NT2/D1 (cell line): ENCODE data around the gene ABHD13.

ENCODE experiments used
- DNase-seq: peaks from one replicate; pipeline ENCODE4 v3.0.0-alpha.2; 2011; ENCODE audit warnings: low read depth, low spot score
- H3K27me3 ChIP-seq: 2 replicates; pipeline ENCODE4 v1.6.0; 2011; ENCODE audit warnings: mild to moderate bottlenecking; ENCODE audit not compliant: insufficient read length, insufficient read depth
- H3K36me3 ChIP-seq: 2 replicates; pipeline ENCODE4 v1.6.1; 2011; ENCODE audit warnings: mild to moderate bottlenecking, low read length, mixed read lengths; ENCODE audit not compliant: insufficient read depth, insufficient read length
- H3K4me1 ChIP-seq: 2 replicates; pipeline ENCODE4 v1.5.1; 2011; ENCODE audit not compliant: insufficient read depth, insufficient read length
- H3K4me3 ChIP-seq: 2 replicates; pipeline ENCODE4 v1.5.1; 2011; ENCODE audit warnings: low read depth; ENCODE audit not compliant: insufficient read length
- H3K9ac ChIP-seq: 2 replicates; pipeline ENCODE4 v1.6.0; 2011; ENCODE audit warnings: low read depth; ENCODE audit not compliant: insufficient read length
- H3K9me3 ChIP-seq: 2 replicates; pipeline ENCODE4 v1.5.1; 2011; ENCODE audit warnings: mild to moderate bottlenecking, low read length; ENCODE audit not compliant: insufficient read depth
- SUZ12 ChIP-seq: IDR thresholded peaks from 2 replicates; pipeline ENCODE4 v1.6.1; 2011; ENCODE audit not compliant: insufficient read length, insufficient read depth; ENCODE audit errors: extremely low read depth
- YY1 ChIP-seq: IDR thresholded peaks from 2 replicates; pipeline ENCODE4 v1.6.1; 2011; ENCODE audit not compliant: insufficient read length, insufficient read depth
- ZNF274 ChIP-seq: IDR thresholded peaks from 2 replicates; pipeline ENCODE4 v1.6.1; 2011; ENCODE audit warnings: mild to moderate bottlenecking, low read depth, low read length

The ABHD13 gene

DNA sequence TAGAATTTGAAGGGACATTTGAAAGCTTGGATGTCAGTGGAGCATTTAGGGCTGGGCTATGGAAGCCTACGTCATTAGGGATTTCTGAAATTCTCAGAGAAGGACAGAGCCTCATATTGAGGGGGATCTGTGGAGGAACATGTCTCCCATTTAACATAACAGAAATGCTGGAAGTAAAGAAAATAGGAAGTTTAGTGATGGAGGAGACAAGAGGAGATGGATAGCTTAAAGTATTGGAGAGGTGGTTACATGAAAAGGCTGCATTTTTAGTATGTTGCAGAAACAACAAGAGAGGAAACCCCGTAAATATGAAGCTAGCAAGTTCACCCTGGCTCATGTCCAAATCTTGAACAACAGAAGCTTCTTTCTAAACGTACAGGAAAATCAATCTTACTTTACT is 27.3 kb upstream of the ABHD13 start:
- no peaks in the 10 kb centered on the region for H3K27me3 ChIP-seq
- no peak overlapping the region for H3K4me3 ChIP-seq
- no peak for DNase-seq
- no peaks in the 10 kb centered on the region for H3K36me3 ChIP-seq
- no peaks in the 10 kb centered on the region for H3K4me1 ChIP-seq
- TF ChIP-seq SUZ12 (no peak), YY1 (no peak), ZNF274 (no peak)
- no peak overlapping the region for H3K9ac ChIP-seq
- peaks cover 15% of the 10 kb centered on the region; the same call in 1 of the 2 replicates for H3K9me3 ChIP-seq

DNA sequence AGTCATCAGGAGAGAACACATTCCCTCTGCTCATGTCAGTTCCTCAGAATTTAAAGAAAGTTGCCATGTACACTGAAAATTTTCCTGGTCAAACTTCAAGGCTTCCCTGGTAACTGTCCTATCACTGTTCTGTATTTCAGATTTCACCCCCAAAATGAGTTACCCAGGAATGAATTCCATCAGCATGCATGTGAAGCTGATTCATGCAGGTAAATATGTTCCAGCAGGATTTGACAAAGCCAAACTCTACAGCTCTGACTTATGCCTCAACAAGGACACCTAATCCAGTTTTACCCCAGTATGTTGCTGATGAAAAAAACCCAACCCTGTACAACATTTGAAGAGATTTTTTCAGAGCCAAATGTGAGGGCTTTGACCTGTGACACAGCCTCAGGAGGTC is 24.4 kb upstream of the ABHD13 start:
- TF ChIP-seq SUZ12, result no peak
- TF ChIP-seq YY1, result no peak
- TF ChIP-seq ZNF274, result no peak
- Histone ChIP-seq H3K27me3 (no peaks in the 10 kb centered on the region), H3K4me1 (no peaks in the 10 kb centered on the region), H3K36me3 (no peaks in the 10 kb centered on the region), H3K4me3 (no peak overlapping the region), H3K9me3 (peaks cover 15% of the 10 kb centered on the region; the same call in 1 of the 2 replicates), H3K9ac (no peak overlapping the region)
- DNase-seq, result no peak

DNA sequence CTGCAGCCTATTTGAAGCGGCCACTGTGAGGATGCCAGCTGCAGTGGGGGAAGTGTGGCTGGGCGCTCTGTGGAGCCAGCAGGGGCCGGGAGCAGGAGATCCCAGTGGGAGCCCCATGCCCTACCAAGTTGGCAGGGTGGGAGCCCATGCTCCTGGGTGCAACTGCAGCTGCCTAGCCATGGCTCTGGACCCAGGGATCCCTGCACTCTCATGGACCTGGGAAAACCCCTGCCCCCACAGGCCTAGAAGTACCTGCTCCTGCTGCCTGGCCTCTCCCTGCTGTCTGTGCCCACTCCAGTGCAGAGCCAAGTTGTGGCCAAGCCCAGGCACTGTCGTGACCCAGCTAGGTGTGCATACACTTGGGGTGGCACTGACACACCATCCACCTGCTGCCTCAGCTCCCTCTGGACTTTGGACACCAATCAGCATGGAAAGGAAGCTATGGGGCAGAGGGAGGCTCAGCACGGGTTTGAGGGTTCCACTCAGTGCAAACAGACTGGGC is 23.7 kb upstream of the ABHD13 start:
- no peak for DNase-seq
- Histone ChIP-seq H3K4me1 (no peaks in the 10 kb centered on the region), H3K9me3 (peaks cover 15% of the 10 kb centered on the region; the same call in 1 of the 2 replicates), H3K9ac (no peak overlapping the region), H3K27me3 (no peaks in the 10 kb centered on the region), H3K36me3 (no peaks in the 10 kb centered on the region), H3K4me3 (no peak overlapping the region)
- TF ChIP-seq ZNF274, result no peak
- no peak for TF ChIP-seq YY1
- TF ChIP-seq SUZ12, result no peak

DNA sequence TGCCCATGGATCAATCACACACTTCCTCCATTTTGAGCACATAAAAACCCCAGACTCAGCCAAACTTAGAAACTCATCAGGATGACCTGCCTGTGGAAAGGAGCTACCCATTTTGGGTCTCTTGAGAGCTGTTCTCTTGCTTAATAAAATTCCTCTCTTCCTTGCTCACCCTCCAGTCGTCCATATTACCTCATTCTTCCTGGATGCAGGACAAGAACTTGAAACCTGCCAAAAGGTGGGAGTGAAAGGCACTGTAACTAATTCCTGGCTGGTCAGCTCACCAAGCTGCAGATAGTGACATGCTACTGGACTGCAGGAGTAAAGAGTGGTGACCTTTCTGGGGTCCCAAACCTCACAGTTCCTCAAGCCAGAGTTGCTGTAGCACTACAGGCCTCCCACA is 23.0 kb upstream of the ABHD13 start:
- no peak overlapping the region for H3K9ac ChIP-seq
- no peak for DNase-seq
- no peaks in the 10 kb centered on the region for H3K36me3 ChIP-seq
- H3K4me3 ChIP-seq, result no peak overlapping the region
- H3K27me3 ChIP-seq, result no peaks in the 10 kb centered on the region
- peaks cover 15% of the 10 kb centered on the region; the same call in 1 of the 2 replicates for H3K9me3 ChIP-seq
- TF ChIP-seq SUZ12, result no peak
- TF ChIP-seq ZNF274, result no peak
- H3K4me1 ChIP-seq, result no peaks in the 10 kb centered on the region

DNA sequence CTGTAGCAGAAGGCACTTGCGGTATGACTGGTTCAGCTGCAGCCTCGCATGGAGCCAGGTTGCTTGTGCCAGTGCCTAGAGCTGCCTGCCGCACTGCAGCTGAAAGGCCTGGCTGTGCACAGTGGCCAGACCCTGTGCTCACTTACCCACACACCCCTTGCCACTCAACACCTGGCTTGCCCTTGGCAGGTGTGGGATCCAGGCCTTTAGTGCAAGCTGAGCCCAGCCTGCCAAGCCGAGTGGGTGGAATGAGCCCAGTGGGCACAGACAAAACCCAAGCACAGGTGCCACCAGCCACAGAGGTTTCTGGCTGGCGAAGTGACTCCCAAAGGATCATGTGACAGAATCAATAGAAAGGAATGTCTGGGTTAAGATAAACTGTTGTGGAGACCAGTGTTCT is 22.3 kb upstream of the ABHD13 start:
- H3K36me3 ChIP-seq, result no peaks in the 10 kb centered on the region
- H3K4me3 ChIP-seq, result no peak overlapping the region
- no peak overlapping the region for H3K9ac ChIP-seq
- TF ChIP-seq SUZ12 (no peak), ZNF274 (no peak), YY1 (no peak)
- peaks cover 15% of the 10 kb centered on the region; the same call in 1 of the 2 replicates for H3K9me3 ChIP-seq
- no peaks in the 10 kb centered on the region for H3K4me1 ChIP-seq
- H3K27me3 ChIP-seq, result no peaks in the 10 kb centered on the region
- no peak for DNase-seq

DNA sequence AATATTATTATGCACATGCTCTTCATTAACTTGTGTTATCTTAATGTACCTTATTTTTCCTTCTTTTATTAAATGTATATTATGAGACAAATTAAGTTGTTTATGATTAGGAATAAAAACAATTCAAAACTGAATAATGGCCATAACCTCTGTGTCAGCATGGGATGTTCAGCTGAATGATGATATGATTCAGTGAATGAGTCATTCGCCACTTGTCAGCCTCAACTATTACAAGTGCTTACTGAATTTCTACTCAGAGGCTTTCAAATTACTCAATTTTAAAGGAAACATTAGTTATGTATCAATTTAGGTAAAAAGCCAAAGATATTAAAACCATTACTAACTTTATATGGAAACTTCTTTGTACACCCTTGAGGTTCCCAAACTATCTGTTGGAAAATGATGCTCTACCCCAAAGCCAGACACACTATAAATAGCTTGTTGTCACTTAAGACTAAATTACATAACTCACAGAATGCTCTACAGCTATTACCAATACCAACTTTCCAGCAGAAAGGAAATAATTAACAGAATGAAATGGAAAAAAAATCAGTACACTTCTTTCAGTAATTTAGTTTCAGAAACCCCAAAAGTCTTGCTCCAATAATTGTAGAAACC is 17.3 kb upstream of the ABHD13 start:
- no peak overlapping the region for H3K9ac ChIP-seq
- H3K9me3 ChIP-seq, result peaks cover under 1% of the 10 kb centered on the region; the same call in 1 of the 2 replicates
- no peak for TF ChIP-seq ZNF274
- no peak for TF ChIP-seq YY1
- no peak for TF ChIP-seq SUZ12
- DNase-seq, result no peak
- no peaks in the 10 kb centered on the region for H3K27me3 ChIP-seq
- no peak overlapping the region for H3K4me3 ChIP-seq
- H3K36me3 ChIP-seq, result no peaks in the 10 kb centered on the region
- H3K4me1 ChIP-seq, result no peaks in the 10 kb centered on the region

DNA sequence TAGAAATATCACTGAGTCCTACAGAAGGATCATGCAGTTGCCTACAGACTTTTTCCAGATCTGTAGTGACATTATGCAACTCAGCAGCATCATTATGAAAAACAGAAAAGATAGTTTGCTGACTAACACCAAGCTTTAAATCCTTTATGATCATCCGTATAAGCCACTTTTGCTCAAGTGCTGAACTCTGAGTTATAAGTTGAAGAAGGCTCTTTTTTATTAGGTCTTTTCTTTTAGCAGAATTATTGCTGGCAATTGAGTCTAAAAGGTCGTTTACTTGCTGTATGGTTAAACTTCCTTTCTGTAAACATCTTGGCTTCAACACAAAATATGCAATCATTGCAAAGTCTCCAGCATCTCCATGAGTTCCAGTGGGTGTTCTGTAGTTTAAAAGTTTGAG is 7.6 kb upstream of the ABHD13 start:
- Histone ChIP-seq H3K4me3 (no peak overlapping the region), H3K27me3 (no peaks in the 10 kb centered on the region), H3K9me3 (no peaks in the 10 kb centered on the region), H3K4me1 (no peaks in the 10 kb centered on the region), H3K9ac (no peak overlapping the region), H3K36me3 (peaks cover 6% of the 10 kb centered on the region)
- DNase-seq, result no peak
- TF ChIP-seq SUZ12 (no peak), ZNF274 (no peak), YY1 (no peak)
